Vagina (tissue), 2 donors: ENCODE measurements around the gene ZNF775. TPM values are rescaled to one million over a fixed set of nuclear protein-coding genes. Genes with fewer than 3 reads are reported as not detected.

Source experiments
- DNase-seq, 2 donors: peaks; one replicate each; pipeline ENCODE4 v3.0.0-alpha.2; 2017; ENCODE audit errors: extremely low spot score in 2 of 2
- H3K27ac ChIP-seq: fragments of 200-600 bp; sonication (generic); one replicate; pipeline ENCODE4 v1.5.1; 2019
- H3K27me3 ChIP-seq: fragments of 200-600 bp; sonication (generic); one replicate; pipeline ENCODE4 v1.5.1; 2019
- H3K36me3 ChIP-seq, 2 donors: fragments of 200-600 bp; sonication (generic); one replicate each; pipeline ENCODE4 v1.5.1; 2017 to 2019
- H3K4me1 ChIP-seq: fragments of 200-600 bp; sonication (generic); one replicate; pipeline ENCODE4 v1.5.1; 2019
- H3K4me3 ChIP-seq, 2 donors: fragments of 200-600 bp; sonication (generic); 1 replicate in 1 of 2; 2 replicates in 1 of 2; pipeline ENCODE4 v1.5.1; 2016 to 2019
- H3K9me3 ChIP-seq: fragments of 200-600 bp; sonication (generic); one replicate; pipeline ENCODE4 v1.5.1; 2019
- POLR2A ChIP-seq, 2 donors: fragments of 450-650 bp; IDR thresholded peaks; one replicate each; pipeline ENCODE4 v1.6.1; 2017; ENCODE audit warnings: antibody characterized with exemption in 2 of 2, mild to moderate bottlenecking in 2 of 2, moderate library complexity in 2 of 2
- POLR2AphosphoS5 ChIP-seq, 2 donors: sonication (generic); formaldehyde crosslinking; IDR thresholded peaks; one replicate each; pipeline ENCODE4 v1.9.0; 2017; ENCODE audit warnings: antibody characterized with exemption in 2 of 2, mild to moderate bottlenecking in 2 of 2, low read depth in 1 of 2; ENCODE audit not compliant: insufficient read depth in 1 of 2
- intact Hi-C: fragments of 100-400 bp; cut with DNase I; formaldehyde crosslinking; loops from one replicate; pipeline ENCODE4 v1.15.1; 2023
- total RNA-seq: library from RNA; depleted of rRNA; stranded (reverse); fragments of >200 nt; gene quantifications from one replicate; pipeline ENCODE4 v1.2.3, GENCODE V29; 2016
- TF ChIP-seq, protein P1 (sequence below), 3 experiments: fragments of 450-650 bp in 2 of 3; fragments of 200-600 bp in 1 of 3; sonication (generic) in 1 of 3; IDR thresholded peaks; one replicate each; pipeline ENCODE4 v1.5.1; 2017 to 2019; ENCODE audit warnings: antibody characterized with exemption in 3 of 3, mild to moderate bottlenecking in 2 of 3, moderate library complexity in 2 of 3

The ZNF775 gene
- total RNA-seq, 1 donor from 2014 or later: 4.4 TPM

DNA sequence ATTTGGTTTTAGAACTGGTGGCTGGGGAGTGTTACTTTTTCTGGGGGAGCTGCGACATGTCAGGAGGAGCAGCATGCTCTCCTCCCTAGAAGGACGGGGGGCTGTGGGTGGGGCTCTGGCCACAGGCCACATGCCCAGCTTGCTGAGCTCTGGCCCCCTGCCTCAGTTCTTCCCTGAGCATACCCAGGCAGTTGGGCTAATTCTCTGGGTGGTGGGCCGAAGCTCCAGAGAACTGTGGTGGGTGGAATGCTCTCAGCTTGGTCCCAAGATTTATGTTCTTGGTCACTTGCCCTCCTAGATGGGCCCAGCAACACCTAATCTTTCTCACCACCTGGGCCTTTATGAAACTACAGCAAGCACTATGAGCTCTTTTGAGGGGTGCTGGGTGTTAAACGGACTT is 5.1 kb upstream of the ZNF775 start:
- intact Hi-C loops: no loop called here
- Histone ChIP-seq H3K4me3 (no peak overlapping the region), H3K27ac (no peak overlapping the region), H3K9me3 (no peaks in the 10 kb centered on the region), H3K27me3 (no peaks in the 10 kb centered on the region), H3K4me1 (peaks cover 44% of the 10 kb centered on the region), H3K36me3 (peaks cover 0 to 22% of the 10 kb centered on the region in 2 donors)
- DNase-seq: no peak
- TF ChIP-seq, protein P1, sequence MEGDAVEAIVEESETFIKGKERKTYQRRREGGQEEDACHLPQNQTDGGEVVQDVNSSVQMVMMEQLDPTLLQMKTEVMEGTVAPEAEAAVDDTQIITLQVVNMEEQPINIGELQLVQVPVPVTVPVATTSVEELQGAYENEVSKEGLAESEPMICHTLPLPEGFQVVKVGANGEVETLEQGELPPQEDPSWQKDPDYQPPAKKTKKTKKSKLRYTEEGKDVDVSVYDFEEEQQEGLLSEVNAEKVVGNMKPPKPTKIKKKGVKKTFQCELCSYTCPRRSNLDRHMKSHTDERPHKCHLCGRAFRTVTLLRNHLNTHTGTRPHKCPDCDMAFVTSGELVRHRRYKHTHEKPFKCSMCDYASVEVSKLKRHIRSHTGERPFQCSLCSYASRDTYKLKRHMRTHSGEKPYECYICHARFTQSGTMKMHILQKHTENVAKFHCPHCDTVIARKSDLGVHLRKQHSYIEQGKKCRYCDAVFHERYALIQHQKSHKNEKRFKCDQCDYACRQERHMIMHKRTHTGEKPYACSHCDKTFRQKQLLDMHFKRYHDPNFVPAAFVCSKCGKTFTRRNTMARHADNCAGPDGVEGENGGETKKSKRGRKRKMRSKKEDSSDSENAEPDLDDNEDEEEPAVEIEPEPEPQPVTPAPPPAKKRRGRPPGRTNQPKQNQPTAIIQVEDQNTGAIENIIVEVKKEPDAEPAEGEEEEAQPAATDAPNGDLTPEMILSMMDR (IDR thresholded peaks at IDR 0.05): no peak
- TF ChIP-seq POLR2AphosphoS5 (IDR thresholded peaks at IDR 0.05; ENCODE audit: insufficient read depth in 1 of 2, low read depth in 1 of 2) (no peak), POLR2A (IDR thresholded peaks at IDR 0.05) (no peak)

DNA sequence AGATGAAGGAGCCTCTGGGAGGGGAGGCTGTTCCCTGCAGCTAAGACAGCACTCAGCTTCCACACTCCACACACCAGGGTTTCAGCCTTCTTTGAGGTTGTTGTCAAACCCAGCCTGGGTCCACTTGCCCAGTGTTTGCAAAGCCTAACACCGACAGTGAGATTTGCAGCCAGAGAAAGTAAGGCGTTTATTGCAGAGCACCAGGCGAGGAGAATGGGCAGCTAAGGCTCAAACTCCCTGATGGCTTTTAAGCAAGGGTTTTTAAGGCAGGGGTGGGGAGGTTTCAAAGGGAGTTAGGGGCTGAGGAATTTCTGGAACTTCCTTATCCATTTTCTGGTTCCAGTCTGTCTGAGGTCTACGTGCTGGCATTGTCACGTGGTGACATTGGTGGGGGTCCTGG is 4.7 kb upstream of the ZNF775 start:
- Histone ChIP-seq H3K27me3 (no peaks in the 10 kb centered on the region), H3K4me3 (no peak overlapping the region), H3K36me3 (peaks cover 0 to 22% of the 10 kb centered on the region in 2 donors), H3K4me1 (peaks cover 39% of the 10 kb centered on the region), H3K27ac (no peak overlapping the region), H3K9me3 (no peaks in the 10 kb centered on the region)
- DNase-seq: no peak
- no peak for TF ChIP-seq POLR2A (IDR thresholded peaks at IDR 0.05)
- TF ChIP-seq, protein P1 (IDR thresholded peaks at IDR 0.05): no peak
- no peak for TF ChIP-seq POLR2AphosphoS5 (IDR thresholded peaks at IDR 0.05; ENCODE audit: insufficient read depth in 1 of 2, low read depth in 1 of 2)
- intact Hi-C loops: no loop called here

DNA sequence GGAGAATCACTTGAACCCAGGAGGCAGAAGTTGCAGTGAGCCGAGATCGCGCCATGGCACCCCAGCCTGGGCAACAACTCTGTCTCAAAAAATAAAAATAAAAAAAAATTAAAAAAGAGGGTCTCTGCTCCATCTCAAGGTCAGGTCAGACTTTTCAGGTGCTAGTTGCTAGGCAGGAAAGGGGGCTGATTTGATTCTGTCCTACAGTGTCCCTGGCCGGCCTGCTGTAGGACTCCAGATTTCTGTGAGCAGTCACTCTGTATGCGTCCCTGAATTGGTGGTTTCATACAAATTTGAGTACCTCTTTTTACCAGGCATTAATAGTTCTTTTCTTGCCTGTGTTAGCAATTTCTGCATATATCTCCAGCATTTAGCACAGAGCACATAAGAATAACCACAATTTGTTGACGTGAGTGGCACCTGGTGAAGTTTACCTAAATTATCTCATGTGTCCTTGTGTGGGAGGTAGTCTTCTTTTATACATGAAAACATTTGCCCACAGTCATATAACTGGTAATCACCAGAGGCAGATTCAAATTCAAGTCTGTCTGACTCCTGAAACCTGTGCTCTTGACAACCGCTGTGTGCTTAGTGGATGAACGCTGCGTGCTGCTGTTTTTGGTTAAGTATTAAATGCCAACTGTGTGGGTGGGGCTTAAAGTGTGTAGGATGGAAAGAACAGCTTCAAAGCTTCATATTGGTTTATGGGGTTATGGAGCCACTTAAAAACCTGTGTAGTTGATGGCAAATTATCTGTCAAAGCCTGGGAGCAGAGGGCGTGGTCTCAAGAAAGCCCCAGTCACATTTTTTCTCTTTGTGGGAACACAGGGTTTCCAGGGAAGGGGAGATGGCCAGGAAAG is 3.2 kb upstream of the ZNF775 start:
- Histone ChIP-seq H3K27ac (no peak overlapping the region), H3K27me3 (no peaks in the 10 kb centered on the region), H3K4me3 (no peak overlapping the region), H3K36me3 (peaks cover 0 to 21% of the 10 kb centered on the region in 2 donors), H3K4me1 (peaks cover 39% of the 10 kb centered on the region), H3K9me3 (no peaks in the 10 kb centered on the region)
- intact Hi-C loops: no loop called here
- DNase-seq: no peak
- TF ChIP-seq POLR2A (IDR thresholded peaks at IDR 0.05) (no peak), POLR2AphosphoS5 (IDR thresholded peaks at IDR 0.05; ENCODE audit: insufficient read depth in 1 of 2, low read depth in 1 of 2) (no peak)
- TF ChIP-seq, protein P1 (IDR thresholded peaks at IDR 0.05): no peak

DNA sequence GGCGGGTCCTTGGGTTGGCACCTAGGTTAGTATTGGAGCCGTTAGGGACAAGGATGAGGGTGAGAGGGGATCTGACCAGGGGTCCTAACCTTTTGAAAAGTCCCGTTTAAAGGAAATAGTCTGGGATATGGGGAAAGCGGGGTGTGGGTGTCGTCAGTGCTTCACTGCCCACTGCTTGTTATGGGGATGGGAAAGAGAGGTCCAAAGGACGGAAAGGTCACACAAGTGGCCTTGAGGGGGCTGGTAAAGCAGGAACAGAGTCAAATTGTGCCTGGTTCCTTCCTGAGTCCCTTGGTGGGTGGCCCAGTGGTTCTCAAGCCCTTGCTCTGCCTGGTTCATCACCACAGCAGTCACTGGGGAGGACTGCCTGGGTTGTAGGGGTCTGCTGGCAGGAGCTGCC is 2.6 kb upstream of the ZNF775 start:
- no peaks in the 10 kb centered on the region for H3K9me3 ChIP-seq
- peaks cover 41% of the 10 kb centered on the region for H3K4me1 ChIP-seq
- H3K4me3 ChIP-seq: no peak overlapping the region
- intact Hi-C loops: no loop called here
- no peak overlapping the region for H3K27ac ChIP-seq
- TF ChIP-seq POLR2A (IDR thresholded peaks at IDR 0.05): no peak
- TF ChIP-seq POLR2AphosphoS5 (IDR thresholded peaks at IDR 0.05; ENCODE audit: insufficient read depth in 1 of 2, low read depth in 1 of 2): no peak
- TF ChIP-seq, protein P1 (IDR thresholded peaks at IDR 0.05): no peak
- no peaks in the 10 kb centered on the region for H3K27me3 ChIP-seq
- H3K36me3 ChIP-seq: peaks cover 0 to 14% of the 10 kb centered on the region in 2 donors
- no peak for DNase-seq

DNA sequence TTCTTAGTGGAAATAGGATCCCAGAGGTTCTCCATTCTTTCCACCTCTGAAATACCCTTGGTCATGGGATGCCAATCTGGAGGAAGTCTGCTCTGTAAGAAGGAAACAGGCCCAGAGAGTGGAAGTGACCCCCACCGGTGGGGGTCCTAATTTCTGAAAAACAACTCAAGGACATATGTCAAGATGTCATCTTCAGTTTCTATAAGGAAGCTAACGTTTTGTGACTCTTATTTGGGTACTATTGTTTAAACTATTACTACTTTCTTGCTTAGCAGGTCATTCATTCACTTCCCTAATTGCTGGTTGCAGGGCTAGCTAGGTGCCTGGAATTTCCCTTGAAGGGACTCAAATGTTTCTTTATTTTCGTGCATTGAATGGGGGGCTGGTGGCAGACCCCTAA is 1.9 kb upstream of the ZNF775 start:
- intact Hi-C loops: no loop called here

More for the DNA sequence above, 1.9 kb upstream of the ZNF775 start:
- no peak for DNase-seq
- H3K27me3 ChIP-seq: no peaks in the 10 kb centered on the region
- H3K9me3 ChIP-seq: no peaks in the 10 kb centered on the region
- peaks cover 46% of the 10 kb centered on the region for H3K4me1 ChIP-seq
- no peak for TF ChIP-seq POLR2A (IDR thresholded peaks at IDR 0.05)
- TF ChIP-seq, protein P1 (IDR thresholded peaks at IDR 0.05): no peak
- no peak for TF ChIP-seq POLR2AphosphoS5 (IDR thresholded peaks at IDR 0.05; ENCODE audit: insufficient read depth in 1 of 2, low read depth in 1 of 2)
- peaks cover 0 to 8% of the 10 kb centered on the region in 2 donors for H3K36me3 ChIP-seq
- no peak overlapping the region for H3K27ac ChIP-seq
- no peak overlapping the region for H3K4me3 ChIP-seq
